HepG2 (cell line): Measurements from ENCODE around the gene COX7B. TPM values are rescaled to one million over a fixed set of nuclear protein-coding genes. Genes with fewer than 3 reads are reported as not detected.
A peak's percentile ranks its signal among the peaks of the same experiment; 100 is the strongest.

Source experiments
- ARID4A ChIP-seq: sonication (generic); formaldehyde crosslinking; IDR thresholded peaks from 2 replicates; pipeline ENCODE4 v1.5.0; 2020; ENCODE audit warnings: mild to moderate bottlenecking, missing genetic modification reagents, borderline replicate concordance
- ATM ChIP-seq: fragments of 450-650 bp; IDR thresholded peaks from 2 replicates; pipeline ENCODE4 v1.7.1; 2017; ENCODE audit warnings: mild to moderate bottlenecking, borderline replicate concordance
- CEBPG ChIP-seq: IDR thresholded peaks from 2 replicates; pipeline ENCODE4 v1.6.1; 2016
- CREB1 ChIP-seq, 2 experiments: fragments of 450-650 bp in 1 of 2; IDR thresholded peaks; 2 replicates each; pipeline ENCODE4 v1.6.1; 2016 to 2017; ENCODE audit warnings: control low read depth in 1 of 2, mild to moderate bottlenecking in 1 of 2, missing compliant biosample characterization in 1 of 2, missing genetic modification characterization in 1 of 2
- CTCF ChIP-seq: sonication (generic); formaldehyde crosslinking; IDR thresholded peaks from 2 replicates; pipeline ENCODE4 v1.5.0; 2020; ENCODE audit warnings: mild to moderate bottlenecking, missing genetic modification reagents, moderate library complexity
- FOSL2 ChIP-seq: sonication (generic); formaldehyde crosslinking; IDR thresholded peaks from 2 replicates; pipeline ENCODE4 v1.4.0; 2020; ENCODE audit warnings: missing genetic modification reagents
- FOXA3 ChIP-seq: IDR thresholded peaks from 2 replicates; pipeline ENCODE4 v1.6.1; 2016; ENCODE audit warnings: missing genetic modification reagents, missing compliant biosample characterization
- FOXM1 ChIP-seq: sonication (generic); formaldehyde crosslinking; IDR thresholded peaks from 2 replicates; pipeline ENCODE4 v1.5.0; 2020; ENCODE audit warnings: missing genetic modification reagents
- IRF2 ChIP-seq: IDR thresholded peaks from 2 replicates; pipeline ENCODE4 v1.6.1; 2018; ENCODE audit warnings: missing genetic modification reagents, missing compliant biosample characterization
- KDM5A ChIP-seq: fragments of 200-600 bp; sonication (generic); IDR thresholded peaks from 2 replicates; pipeline ENCODE4 v1.7.0; 2018; ENCODE audit warnings: antibody characterized with exemption, mild to moderate bottlenecking, low read length, borderline replicate concordance
- KLF12 ChIP-seq: sonication (generic); formaldehyde crosslinking; IDR thresholded peaks from 2 replicates; pipeline ENCODE4 v1.4.0; 2020; ENCODE audit warnings: missing genetic modification reagents, borderline replicate concordance
- MYPOP ChIP-seq: sonication (generic); formaldehyde crosslinking; IDR thresholded peaks from 2 replicates; pipeline ENCODE4 v1.8.1; 2023; ENCODE audit warnings: mild to moderate bottlenecking, moderate library complexity, missing genetic modification reagents
- NFYB ChIP-seq: sonication (generic); formaldehyde crosslinking; IDR thresholded peaks from 2 replicates; pipeline ENCODE4 v1.4.0; 2020; ENCODE audit warnings: missing genetic modification reagents
- RFX5 ChIP-seq: IDR thresholded peaks from 2 replicates; pipeline ENCODE4 v1.6.1; 2011; ENCODE audit warnings: low read depth, low read length, improper control_type of control experiment
- SALL1 ChIP-seq: sonication (generic); formaldehyde crosslinking; IDR thresholded peaks from 2 replicates; pipeline ENCODE4 v1.8.0; 2022; ENCODE audit warnings: mild to moderate bottlenecking, missing genetic modification reagents
- THAP11 ChIP-seq: IDR thresholded peaks from 2 replicates; pipeline ENCODE4 v1.6.1; 2016; ENCODE audit warnings: missing biosample characterization, missing genetic modification reagents
- YEATS2 ChIP-seq: sonication (generic); formaldehyde crosslinking; IDR thresholded peaks from 2 replicates; pipeline ENCODE4 v1.4.0; 2020; ENCODE audit warnings: missing genetic modification reagents, borderline replicate concordance
- YY1 ChIP-seq: IDR thresholded peaks from 2 replicates; pipeline ENCODE4 v1.6.1; 2011; ENCODE audit warnings: low read length, low read depth, moderate library complexity, mild to moderate bottlenecking; ENCODE audit not compliant: insufficient read depth, insufficient replicate concordance
- ZMYM4 ChIP-seq: sonication (generic); formaldehyde crosslinking; IDR thresholded peaks from 2 replicates; pipeline ENCODE4 v1.8.1; 2023; ENCODE audit warnings: mild to moderate bottlenecking, missing genetic modification reagents
- ZNF136 ChIP-seq: sonication (generic); formaldehyde crosslinking; IDR thresholded peaks from 2 replicates; pipeline ENCODE4 v1.8.1; 2022; ENCODE audit warnings: low read depth, mild to moderate bottlenecking, moderate library complexity, missing genetic modification reagents
- ZNF317 ChIP-seq: sonication (generic); formaldehyde crosslinking; IDR thresholded peaks from 2 replicates; pipeline ENCODE4 v1.5.0; 2020; ENCODE audit warnings: mild to moderate bottlenecking, missing genetic modification reagents
- ZNF737 ChIP-seq: sonication (generic); formaldehyde crosslinking; IDR thresholded peaks from 2 replicates; pipeline ENCODE4 v1.5.0; 2020; ENCODE audit warnings: missing genetic modification reagents, mild to moderate bottlenecking, borderline replicate concordance
- polyA plus RNA-seq, 8 experiments: library from polyadenylated mRNA; depleted of rRNA in 3 of 8; stranded (reverse) in 7 of 8; unstranded in 1 of 8; fragments of >200 nt; fragmentation: Illumina TruSeq in 4 of 8; extraction: Trizol in 4 of 8; gene quantifications; 2 replicates each; pipeline versions ENCODE4 v1.2.1 to v1.2.3, GENCODE V29; 2011 to 2016; ENCODE audit warnings: low read depth in 4 of 8, missing spikeins in 1 of 8, mixed read lengths in 1 of 8; ENCODE audit not compliant: insufficient read depth in 1 of 8
- total RNA-seq, 5 experiments: library from RNA; depleted of rRNA; stranded (reverse); fragments of >200 nt; fragmentation: Illumina TruSeq; extraction: Trizol; gene quantifications; 2 replicates each; pipeline ENCODE4 v1.2.3, GENCODE V29; 2016; ENCODE audit warnings: low read depth in 1 of 5

The COX7B gene
- total and polyA plus RNA-seq, 2 of the 13 experiments (the other 11 are each of a cell fraction or from before 2014, with no cell fraction given) = 375 to 635 TPM

GRCh38 chrX:77894921-77895886 lies 4.1 kb upstream of the COX7B start, which contains the start of gene MAGT1 (continued):
- peak; percentile 78 for TF ChIP-seq YY1
- TF ChIP-seq CEBPG (CRISPR knock-in tag) = 0 out of 2 replicates have a peak, but pooled peaks have one; percentile 23
- TF ChIP-seq ARID4A (CRISPR knock-in tag) = peak; percentile 71; the same call in 1 of the 2 replicates
- TF ChIP-seq KDM5A = peak; percentile 17; the same call in 1 of the 2 replicates
- no peak for TF ChIP-seq FOXM1 (CRISPR knock-in tag)
- peak; percentile 30; the same call in 1 of the 2 replicates for TF ChIP-seq CTCF
- TF ChIP-seq ZNF136 (CRISPR knock-in tag) = no peak
- peak; percentile 42; the same call in 1 of the 2 replicates for TF ChIP-seq IRF2
- no peak for TF ChIP-seq ATM
- peak; percentile 54 for TF ChIP-seq THAP11
- peak; percentile 32; the same call in 1 of the 2 replicates for TF ChIP-seq FOXA3 (CRISPR knock-in tag)
- TF ChIP-seq KLF12 = no peak
- 0 out of 2 replicates have a peak, but pooled peaks have one; percentile 19 for TF ChIP-seq FOSL2 (CRISPR knock-in tag)
- 0 out of 2 replicates have a peak, but pooled peaks have one; percentile 34 for TF ChIP-seq ZNF737
- peak; percentile 44; the same call in 1 of the 2 replicates for TF ChIP-seq SALL1 (CRISPR knock-in tag)
- TF ChIP-seq NFYB (CRISPR knock-in tag) = peak; percentile 83
- peak; percentile 64; the same call in 1 of the 2 replicates for TF ChIP-seq YEATS2 (CRISPR knock-in tag)
- peak; percentile 59 for TF ChIP-seq MYPOP (CRISPR knock-in tag)
- TF ChIP-seq ZMYM4 = peak; percentile 71
- peak; percentile 64; the same call in 1 of the 2 replicates for TF ChIP-seq RFX5
- TF ChIP-seq ZNF317 (CRISPR knock-in tag) = 0 out of 2 replicates have a peak, but pooled peaks have one; percentile 36
- peak; percentile 94 for TF ChIP-seq CREB1 (IDR thresholded peaks at IDR 0.05)
- peak; percentile 96 for TF ChIP-seq CREB1 (CRISPR knock-in tag; IDR thresholded peaks at IDR 0.05)
